Sigmoid colon (tissue), 7 donors: ENCODE results near the gene MAP4. TPM values are rescaled to one million over a fixed set of nuclear protein-coding genes. Genes with fewer than 3 reads are reported as not detected.

ENCODE experiments used
- DNase-seq: peaks from one replicate; pipeline ENCODE4 v3.0.0-alpha.2; 2019
- H3K27ac ChIP-seq, 4 donors: fragments of 200-600 bp; sonication (generic); one replicate each; pipeline ENCODE4 v1.5.1; 2016 to 2019; ENCODE audit warnings: mild to moderate bottlenecking in 1 of 4
- H3K27me3 ChIP-seq, 3 donors: fragments of 200-600 bp; sonication (generic); one replicate each; pipeline ENCODE4 v1.5.1; 2019; ENCODE audit warnings: mild to moderate bottlenecking in 1 of 3
- H3K36me3 ChIP-seq, 4 donors: fragments of 200-600 bp; sonication (generic); one replicate each; pipeline ENCODE4 v1.5.1; 2016 to 2019
- H3K4me1 ChIP-seq, 4 donors: fragments of 200-600 bp; sonication (generic); one replicate each; pipeline ENCODE4 v1.5.1; 2017 to 2019
- H3K4me3 ChIP-seq, 4 donors: fragments of 200-600 bp; sonication (generic); one replicate each; pipeline ENCODE4 v1.5.1; 2017 to 2019; ENCODE audit warnings: mild to moderate bottlenecking in 2 of 4, moderate library complexity in 1 of 4
- H3K9me3 ChIP-seq, 4 donors: fragments of 200-600 bp in 3 of 4; sonication (generic) in 3 of 4; one replicate each; pipeline versions ENCODE4 v1.5.1 to v1.6.1; 2013 to 2019
- CTCF ChIP-seq, 4 experiments: fragments of 450-650 bp in 3 of 4; fragments of 200-600 bp in 1 of 4; IDR thresholded peaks; one replicate each; pipeline ENCODE4 v1.5.1; 2016 to 2019; ENCODE audit warnings: antibody characterized with exemption in 4 of 4, mild to moderate bottlenecking in 3 of 4, moderate library complexity in 2 of 4
- EP300 ChIP-seq, 4 donors: sonication (generic); formaldehyde crosslinking; IDR thresholded peaks; one replicate each; pipeline ENCODE4 v1.6.1; 2017; ENCODE audit warnings: antibody characterized with exemption in 4 of 4
- POLR2A ChIP-seq, 2 donors: fragments of 450-650 bp; IDR thresholded peaks; one replicate each; pipeline ENCODE4 v1.6.1; 2016; ENCODE audit warnings: antibody characterized with exemption in 2 of 2, mild to moderate bottlenecking in 2 of 2, moderate library complexity in 2 of 2
- POLR2AphosphoS5 ChIP-seq, 4 donors: sonication (generic); formaldehyde crosslinking; IDR thresholded peaks; one replicate each; pipeline ENCODE4 v1.6.1; 2017; ENCODE audit warnings: antibody characterized with exemption in 4 of 4
- WGBS, 2 donors: extraction: QIAGEN DNeasy Blood & Tissue Kit; methylation state at CpG; one replicate each; pipeline ENCODE4 v1.1.7; 2013; 5-methylcytosine and 5-hydroxymethylcytosine counted together
- intact Hi-C: fragments of 100-400 bp; cut with DNase I; formaldehyde crosslinking; loops from one replicate; pipeline ENCODE4 v1.15.1; 2023
- polyA plus RNA-seq, 3 donors: library from polyadenylated mRNA; stranded (reverse); fragments of 200-250 nt; gene quantifications; one replicate each; pipeline ENCODE4 v1.2.3, GENCODE V29; 2013
- total RNA-seq, 4 donors: library from RNA; depleted of rRNA; stranded (reverse); fragments of >200 nt; gene quantifications; one replicate each; pipeline ENCODE4 v1.1.0, GENCODE V29; 2016
- donor health status: healthy with polysubstance abuse.
- donor health status: Bipolar disorder and iron deficiency.
- donor health status: healthy.

MAP4 gene
- total and polyA plus RNA-seq, 7 donors: 41.2 to 266 (median 138) TPM

- no peak overlapping the region for H3K27ac ChIP-seq
- intact Hi-C loops: no loop called here
- H3K36me3 ChIP-seq: peaks cover 72 to 100% (median 74%) of the 10 kb centered on the region in 4 donors
Observed at GRCh38 chr3:47851888-47852603, 164.2 kb downstream of the MAP4 start.

GRCh38 chr3:47850564-47851410 is 165.4 kb downstream of the MAP4 start:
- Histone ChIP-seq H3K9me3 (no peaks in the 10 kb centered on the region), H3K27ac (peak overlapping the region in 2 of 4 donors; percentile 25 to 32), H3K4me1 (no peaks in the 10 kb centered on the region), H3K4me3 (no peak overlapping the region), H3K27me3 (no peaks in the 10 kb centered on the region), H3K36me3 (peaks cover 72 to 100% (median 77%) of the 10 kb centered on the region in 4 donors)
- WGBS, 2 donors: 80 to 82% methylated on average over 14 of the region's 14 CpGs
- intact Hi-C loops: no loop called here
- no peak for TF ChIP-seq POLR2A (IDR thresholded peaks at IDR 0.05)
- TF ChIP-seq POLR2AphosphoS5 (IDR thresholded peaks at IDR 0.05): peak in 1 of 4 donors; percentile 12
- TF ChIP-seq CTCF (IDR thresholded peaks at IDR 0.05): no peak
- no peak for TF ChIP-seq EP300 (IDR thresholded peaks at IDR 0.05)
- DNase-seq: no peak

More at GRCh38 chr3:47851888-47852603, 164.2 kb downstream of the MAP4 start:
- Histone ChIP-seq H3K9me3 (no peaks in the 10 kb centered on the region), H3K4me3 (no peak overlapping the region), H3K4me1 (no peaks in the 10 kb centered on the region), H3K27me3 (no peaks in the 10 kb centered on the region)
- DNase-seq: no peak
- TF ChIP-seq POLR2A (IDR thresholded peaks at IDR 0.05) (no peak), CTCF (IDR thresholded peaks at IDR 0.05) (no peak), EP300 (IDR thresholded peaks at IDR 0.05) (no peak), POLR2AphosphoS5 (IDR thresholded peaks at IDR 0.05) (no peak)
- 93 to 94% methylated on average over 12 of the region's 12 CpGs for WGBS, 2 donors

GRCh38 chr3:47849699-47850563 is 166.3 kb downstream of the MAP4 start:
- Histone ChIP-seq H3K4me3 (no peak overlapping the region), H3K27me3 (no peaks in the 10 kb centered on the region), H3K4me1 (no peaks in the 10 kb centered on the region), H3K27ac (peak overlapping the region in 2 of 4 donors; percentile 11 to 25), H3K9me3 (no peaks in the 10 kb centered on the region), H3K36me3 (peaks cover 72 to 100% (median 75%) of the 10 kb centered on the region in 4 donors)
- no peak for DNase-seq
- intact Hi-C loops: no loop called here
- TF ChIP-seq POLR2A (IDR thresholded peaks at IDR 0.05) (no peak), POLR2AphosphoS5 (IDR thresholded peaks at IDR 0.05) (no peak), CTCF (IDR thresholded peaks at IDR 0.05) (peak in 2 of 4 experiments; percentile 31 to 42), EP300 (IDR thresholded peaks at IDR 0.05) (no peak)
- 87 to 89% methylated on average over 35 of the region's 35 CpGs for WGBS, 2 donors

- H3K4me1 ChIP-seq: no peaks in the 10 kb centered on the region
- intact Hi-C loops: no loop called here
- 65 to 82% methylated on average over 14 of the region's 14 CpGs for WGBS, 2 donors
- DNase-seq: no peak
- H3K27me3 ChIP-seq: no peaks in the 10 kb centered on the region
- H3K27ac ChIP-seq: no peak overlapping the region
- H3K36me3 ChIP-seq: peaks cover 68 to 100% (median 73%) of the 10 kb centered on the region in 4 donors
- H3K4me3 ChIP-seq: no peak overlapping the region
- no peak for TF ChIP-seq CTCF (IDR thresholded peaks at IDR 0.05)
- peak in 1 of 4 donors; percentile 30 for TF ChIP-seq POLR2AphosphoS5 (IDR thresholded peaks at IDR 0.05)
- H3K9me3 ChIP-seq: no peaks in the 10 kb centered on the region
Observed at GRCh38 chr3:47849186-47849698, 167.0 kb downstream of the MAP4 start.
